ENCODE results near the gene CBX6. TPM values are rescaled to one million over a fixed set of nuclear protein-coding genes. Genes with fewer than 3 reads are reported as not detected.
"Not testable (repeated sequence)": the region's sequence is repeated elsewhere in the genome, so short reads cannot be mapped to it uniquely, and the experiment has no call there.

Gene CBX6
- total and polyA plus RNA-seq, 2 donors from 2014 or later, result 24.9 to 113 TPM

GRCh38 chr22:38859581-38860282, 12.3 kb downstream of the CBX6 start:
- no peaks in the 10 kb centered on the region for H3K36me3 ChIP-seq (ENCODE audit: control insufficient read depth in 2 of 3, insufficient read depth in 3 of 3, low read length in 3 of 3)
- no peak overlapping the region for H3K4me3 ChIP-seq (ENCODE audit: low read length in 3 of 3)
- H3K9me3 ChIP-seq (ENCODE audit: control insufficient read depth in 2 of 3, insufficient read depth in 1 of 3, low read length in 3 of 3), result no peaks in the 10 kb centered on the region
- TF ChIP-seq CTCF (IDR thresholded peaks at IDR 0.05; ENCODE audit: borderline replicate concordance, extremely low read depth, insufficient read depth), result no peak
- DNase-seq (no peak), FAIRE-seq (no peak)
- peaks cover 0 to 5% (median 0%) of the 10 kb centered on the region in 3 donors for H3K4me1 ChIP-seq (ENCODE audit: control insufficient read depth in 2 of 3, insufficient read depth in 2 of 3, low read depth in 1 of 3, low read length in 3 of 3)
- no peak overlapping the region for H3K9ac ChIP-seq (ENCODE audit: low read length in 3 of 3)
- no peak overlapping the region for H3K27ac ChIP-seq (ENCODE audit: low read depth in 2 of 2, low read length in 2 of 2)
- intact Hi-C loops (cut with DNase I), result loop anchor here (10.0 kb wide), 2 partner anchors 145 to 255 kb away; no protein-coding TSS in a partner anchor
- no peaks in the 10 kb centered on the region for H3K27me3 ChIP-seq (ENCODE audit: control insufficient read depth, insufficient read depth, low read length)

GRCh38 chr22:38858492-38858891, 13.5 kb downstream of the CBX6 start:
- no peak for FAIRE-seq
- Histone ChIP-seq H3K4me3 (ENCODE audit: low read length in 3 of 3) (no peak overlapping the region), H3K9me3 (ENCODE audit: control insufficient read depth in 2 of 3, insufficient read depth in 1 of 3, low read length in 3 of 3) (no peaks in the 10 kb centered on the region), H3K27me3 (ENCODE audit: control insufficient read depth, insufficient read depth, low read length) (no peaks in the 10 kb centered on the region), H3K36me3 (ENCODE audit: control insufficient read depth in 2 of 3, insufficient read depth in 3 of 3, low read length in 3 of 3) (no peaks in the 10 kb centered on the region), H3K9ac (ENCODE audit: low read length in 3 of 3) (no peak overlapping the region), H3K27ac (ENCODE audit: low read depth in 2 of 2, low read length in 2 of 2) (no peak overlapping the region), H3K4me1 (ENCODE audit: control insufficient read depth in 2 of 3, insufficient read depth in 2 of 3, low read depth in 1 of 3, low read length in 3 of 3) (no peaks in the 10 kb centered on the region)
- no peak for TF ChIP-seq CTCF (IDR thresholded peaks at IDR 0.05; ENCODE audit: borderline replicate concordance, extremely low read depth, insufficient read depth)
- DNase-seq, result no peak
- intact Hi-C loops (cut with DNase I), result no loop called here

GRCh38 chr22:38854476-38854875, 17.5 kb downstream of the CBX6 start:
- H3K36me3 ChIP-seq (ENCODE audit: control insufficient read depth in 2 of 3, insufficient read depth in 3 of 3, low read length in 3 of 3); H3K9ac ChIP-seq (ENCODE audit: low read length in 3 of 3); DNase-seq; H3K27ac ChIP-seq (ENCODE audit: low read depth in 2 of 2, low read length in 2 of 2); H3K27me3 ChIP-seq (ENCODE audit: control insufficient read depth, insufficient read depth, low read length); FAIRE-seq; H3K4me1 ChIP-seq (ENCODE audit: control insufficient read depth in 2 of 3, insufficient read depth in 2 of 3, low read depth in 1 of 3, low read length in 3 of 3); H3K9me3 ChIP-seq (ENCODE audit: control insufficient read depth in 2 of 3, insufficient read depth in 1 of 3, low read length in 3 of 3); H3K4me3 ChIP-seq (ENCODE audit: low read length in 3 of 3); intact Hi-C loops (cut with DNase I): not testable (repeated sequence)

GRCh38 chr22:38853883-38854282, 18.1 kb downstream of the CBX6 start:
- H3K4me1 ChIP-seq (ENCODE audit: control insufficient read depth in 2 of 3, insufficient read depth in 2 of 3, low read depth in 1 of 3, low read length in 3 of 3); DNase-seq; H3K27me3 ChIP-seq (ENCODE audit: control insufficient read depth, insufficient read depth, low read length); H3K9ac ChIP-seq (ENCODE audit: low read length in 3 of 3); H3K36me3 ChIP-seq (ENCODE audit: control insufficient read depth in 2 of 3, insufficient read depth in 3 of 3, low read length in 3 of 3); FAIRE-seq; H3K4me3 ChIP-seq (ENCODE audit: low read length in 3 of 3); H3K9me3 ChIP-seq (ENCODE audit: control insufficient read depth in 2 of 3, insufficient read depth in 1 of 3, low read length in 3 of 3); intact Hi-C loops (cut with DNase I); H3K27ac ChIP-seq (ENCODE audit: low read depth in 2 of 2, low read length in 2 of 2): not testable (repeated sequence)

All from kidney (tissue), 14 donors.